ENCODE results near the gene FAM53A.

DNA sequence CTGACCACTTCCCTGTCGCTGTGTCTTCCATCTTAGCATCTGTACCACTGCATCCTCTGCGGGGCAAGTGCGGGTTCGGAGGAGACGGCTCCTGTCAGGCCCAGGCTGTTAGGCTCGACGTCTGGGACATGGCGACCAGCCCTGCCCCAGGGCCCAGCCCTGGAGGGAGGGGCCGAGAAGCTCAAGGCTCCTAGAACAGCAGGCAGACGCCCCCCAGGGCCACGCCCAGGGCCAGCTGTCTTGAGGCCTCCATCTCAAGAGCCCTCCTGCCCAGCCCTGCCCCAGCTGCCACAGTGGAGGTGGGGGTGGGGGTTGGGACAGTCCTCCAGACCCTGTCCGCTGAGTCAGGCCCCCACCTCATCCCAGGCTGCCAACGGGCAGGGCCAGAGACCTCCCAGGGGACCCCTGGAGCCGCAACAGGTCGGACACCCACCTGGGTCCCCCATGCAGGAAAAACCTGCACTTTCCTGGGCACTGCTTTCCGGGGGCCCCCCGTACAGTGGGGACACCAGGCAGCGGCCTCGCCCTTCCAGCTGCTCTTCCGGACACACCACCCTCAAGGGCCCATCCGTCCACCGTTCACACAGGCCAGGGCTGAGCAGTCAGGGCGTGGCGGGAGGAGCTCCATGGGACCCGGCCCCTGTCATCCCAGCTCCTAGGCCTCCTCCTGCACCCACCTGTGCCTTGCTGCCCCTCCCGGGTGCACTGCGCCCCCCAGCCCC, 83.1 kb downstream of the FAM53A start:
- TF ChIP-seq GATA2 (IDR thresholded peaks at IDR 0.05; ENCODE audit: low read depth, low read length), result no peak
- TF ChIP-seq GATA3 (IDR thresholded peaks at IDR 0.05; ENCODE audit: low read depth, low read length), result no peak
